ENCODE measurements around the gene BCAS3.
A peak's percentile ranks its signal among the peaks of the same experiment; 100 is the strongest.

The BCAS3 gene

DNA sequence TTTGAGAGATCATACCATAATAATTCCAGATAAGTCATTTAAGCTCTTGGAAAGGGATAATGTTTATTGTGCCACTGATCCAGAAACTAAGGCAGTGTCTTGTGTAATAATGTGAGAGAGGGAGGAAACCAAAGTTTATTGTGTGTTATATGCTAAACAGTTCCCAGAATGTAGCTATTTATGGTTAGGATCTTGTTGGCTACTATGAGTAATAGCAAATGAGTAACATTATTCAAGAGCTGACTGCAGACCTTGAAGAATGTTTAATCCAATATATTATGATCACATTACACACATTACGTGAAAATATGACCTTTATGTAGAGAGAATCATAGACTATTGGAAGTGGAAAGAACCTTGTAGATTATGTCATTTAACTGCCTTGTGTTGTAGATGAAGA, 139.5 kb downstream of the BCAS3 start:
- no peak for TF ChIP-seq ZNF274 (IDR thresholded peaks at IDR 0.05; ENCODE audit: low read depth, low read length)
- no peak overlapping the region for H3K4me3 ChIP-seq (ENCODE audit: low read length)

- TF ChIP-seq ZNF274 (IDR thresholded peaks at IDR 0.05; ENCODE audit: low read depth, low read length): no peak
- H3K4me3 ChIP-seq (ENCODE audit: low read length): no peak overlapping the region
Measured at GRCh38 chr17:60819447-60820130, 141.9 kb downstream of the BCAS3 start.

GRCh38 chr17:60823515-60823914, 145.9 kb downstream of the BCAS3 start:
- H3K4me3 ChIP-seq (ENCODE audit: low read length): no peak overlapping the region
- no peak for TF ChIP-seq ZNF274 (IDR thresholded peaks at IDR 0.05; ENCODE audit: low read depth, low read length)

- H3K4me3 ChIP-seq (ENCODE audit: low read length): no peak overlapping the region
- no peak for TF ChIP-seq ZNF274 (IDR thresholded peaks at IDR 0.05; ENCODE audit: low read depth, low read length)
Measured at GRCh38 chr17:60825351-60825750, 147.7 kb downstream of the BCAS3 start.

DNA sequence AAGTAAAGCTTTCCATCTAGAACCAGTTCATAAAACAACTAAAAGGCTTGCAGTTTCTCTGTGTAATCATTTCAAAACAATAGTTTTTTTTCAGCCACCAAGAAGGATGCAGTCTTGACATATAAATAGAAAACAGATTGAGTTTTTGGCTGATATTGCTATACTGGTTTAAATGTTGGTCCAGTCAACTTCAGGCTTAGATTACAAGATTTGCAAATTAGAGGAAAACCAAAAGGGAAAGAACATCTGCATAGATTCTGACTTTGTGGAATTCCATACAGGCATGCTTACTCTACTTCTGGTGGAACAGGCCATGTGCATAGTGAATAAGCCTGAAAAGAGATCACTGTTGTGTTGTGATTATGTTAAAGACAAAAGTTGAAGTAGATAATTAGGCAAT, 150.3 kb downstream of the BCAS3 start:
- no peak for TF ChIP-seq ZNF274 (IDR thresholded peaks at IDR 0.05; ENCODE audit: low read depth, low read length)
- no peak overlapping the region for H3K4me3 ChIP-seq (ENCODE audit: low read length)

- no peak overlapping the region for H3K4me3 ChIP-seq (ENCODE audit: low read length)
- no peak for TF ChIP-seq ZNF274 (IDR thresholded peaks at IDR 0.05; ENCODE audit: low read depth, low read length)
Measured at GRCh38 chr17:60832151-60832585, 154.5 kb downstream of the BCAS3 start.

GRCh38 chr17:60832631-60833030, 155.0 kb downstream of the BCAS3 start:
- no peak for TF ChIP-seq ZNF274 (IDR thresholded peaks at IDR 0.05; ENCODE audit: low read depth, low read length)
- H3K4me3 ChIP-seq (ENCODE audit: low read length): no peak overlapping the region

- no peak overlapping the region for H3K4me3 ChIP-seq (ENCODE audit: low read length)
- TF ChIP-seq ZNF274 (IDR thresholded peaks at IDR 0.05; ENCODE audit: low read depth, low read length): no peak
Measured at GRCh38 chr17:60840456-60840855, 162.8 kb downstream of the BCAS3 start.

GRCh38 chr17:60845012-60845411, 167.4 kb downstream of the BCAS3 start:
- no peak overlapping the region for H3K4me3 ChIP-seq (ENCODE audit: low read length)
- no peak for TF ChIP-seq ZNF274 (IDR thresholded peaks at IDR 0.05; ENCODE audit: low read depth, low read length)

GRCh38 chr17:60846175-60846574, 168.5 kb downstream of the BCAS3 start:
- no peak overlapping the region for H3K4me3 ChIP-seq (ENCODE audit: low read length)
- no peak for TF ChIP-seq ZNF274 (IDR thresholded peaks at IDR 0.05; ENCODE audit: low read depth, low read length)

- no peak overlapping the region for H3K4me3 ChIP-seq (ENCODE audit: low read length)
- TF ChIP-seq ZNF274 (IDR thresholded peaks at IDR 0.05; ENCODE audit: low read depth, low read length): no peak
Measured at GRCh38 chr17:60851181-60851580, 173.5 kb downstream of the BCAS3 start.

DNA sequence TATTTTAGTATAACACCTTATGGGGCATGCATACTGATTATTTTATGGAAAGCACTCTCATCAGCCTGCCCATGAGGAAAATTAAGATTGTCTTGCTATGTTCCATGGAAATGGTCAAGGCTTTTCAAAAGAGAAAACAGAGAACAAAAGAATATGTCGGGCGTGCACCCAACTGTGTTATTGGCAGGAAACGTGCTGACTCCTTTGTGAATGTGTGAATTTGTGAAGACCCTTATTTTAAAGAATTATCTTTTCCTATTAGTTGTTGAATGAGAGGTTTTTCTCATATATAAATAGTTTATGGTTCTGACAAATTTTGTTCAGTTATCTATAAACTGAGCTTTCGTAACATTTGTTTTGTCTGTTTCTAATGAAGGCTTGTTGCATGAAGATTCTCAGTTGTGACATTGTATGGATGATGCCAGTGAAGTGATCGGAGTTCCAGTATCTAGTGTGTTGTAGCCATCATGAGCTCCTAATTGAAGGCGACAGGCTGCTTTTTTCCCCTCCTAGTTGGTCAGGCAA, 180.0 kb downstream of the BCAS3 start:
- H3K4me3 ChIP-seq (ENCODE audit: low read length): no peak overlapping the region
- TF ChIP-seq ZNF274 (IDR thresholded peaks at IDR 0.05; ENCODE audit: low read depth, low read length): no peak

- TF ChIP-seq ZNF274 (IDR thresholded peaks at IDR 0.05; ENCODE audit: low read depth, low read length): no peak
- H3K4me3 ChIP-seq (ENCODE audit: low read length): no peak overlapping the region
Measured at GRCh38 chr17:60862482-60862881, 184.8 kb downstream of the BCAS3 start.

DNA sequence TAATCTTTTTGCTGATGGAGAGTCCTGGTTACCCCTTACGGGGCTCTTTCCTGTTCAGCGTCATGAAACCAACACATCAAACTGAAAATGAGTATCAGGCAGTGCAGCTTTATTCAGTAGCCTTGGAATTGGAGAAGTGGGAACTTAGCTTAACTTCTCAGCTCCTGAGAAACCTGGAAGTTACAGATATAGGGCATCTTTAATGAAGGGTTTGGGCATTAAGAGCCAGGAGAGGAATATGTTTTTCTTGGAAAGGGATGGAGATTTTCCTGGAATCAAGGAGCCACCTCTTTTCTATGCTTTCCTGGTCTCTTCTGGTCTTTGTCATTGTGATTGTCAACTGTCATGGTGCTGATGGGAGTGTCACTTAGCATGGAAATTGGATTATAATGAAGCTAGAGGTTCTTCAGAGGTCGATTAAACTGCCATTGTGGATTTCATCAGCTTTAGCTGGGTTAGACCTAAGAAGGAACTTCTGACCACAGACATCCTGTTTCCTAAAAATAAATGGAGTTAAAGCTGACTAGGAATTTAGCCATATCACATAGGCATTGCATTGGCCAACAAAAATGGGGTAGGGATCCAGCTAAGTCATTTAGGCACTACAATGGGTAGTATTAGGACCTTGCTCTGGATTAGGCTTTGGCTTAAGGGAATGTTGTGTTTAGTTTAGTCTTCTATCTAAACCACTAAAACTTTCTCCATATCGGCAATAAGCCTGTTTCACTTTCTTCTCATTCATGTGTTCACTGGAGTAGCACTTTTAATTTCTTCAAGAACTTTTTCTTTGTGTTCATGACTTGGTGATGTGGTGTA, 186.4 kb downstream of the BCAS3 start:
- TF ChIP-seq ZNF274 (IDR thresholded peaks at IDR 0.05; ENCODE audit: low read depth, low read length): no peak
- peak overlapping the region; percentile 26 for H3K4me3 ChIP-seq (ENCODE audit: low read length)

DNA sequence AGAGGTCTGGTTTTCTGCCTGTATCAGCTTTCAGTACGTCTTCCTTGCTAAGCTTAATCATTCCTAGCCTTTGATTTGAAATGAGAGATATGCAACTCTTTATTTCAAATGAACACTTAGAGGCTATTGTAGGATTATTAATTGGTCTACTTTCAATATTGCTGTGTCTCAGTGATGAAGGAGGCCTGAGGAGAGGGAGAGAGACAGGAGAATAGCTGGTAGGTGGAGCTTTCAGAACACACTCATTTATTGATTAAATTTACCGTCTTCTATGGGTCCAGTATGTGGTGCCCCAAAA, 187.0 kb downstream of the BCAS3 start:
- no peak for TF ChIP-seq ZNF274 (IDR thresholded peaks at IDR 0.05; ENCODE audit: low read depth, low read length)

More for the DNA sequence above, 187.0 kb downstream of the BCAS3 start:
- no peak overlapping the region; the same call in 1 of the 2 replicates for H3K4me3 ChIP-seq (ENCODE audit: low read length)

All from GM08714 (cell line).